Mesenchymal stem cell (in vitro differentiated cells and primary cell): ENCODE data around the gene ANGPT4.
A peak's percentile ranks its signal among the peaks of the same experiment; 100 is the strongest.

Experiments used
- DNase-seq: peaks from one replicate; pipeline ENCODE4 v3.0.0-alpha.2; 2013
- H2AFZ ChIP-seq: one replicate; pipeline ENCODE4 v1.6.1; 2013; ENCODE audit warnings: low read depth, mild to moderate bottlenecking, control low read depth, inconsistent platforms, low read length, moderate library complexity
- H2AK5ac ChIP-seq: 2 replicates; pipeline ENCODE4 v1.6.1; 2013; ENCODE audit warnings: low read length, moderate library complexity, mild to moderate bottlenecking, inconsistent platforms; ENCODE audit not compliant: severe bottlenecking
- H2BK120ac ChIP-seq: one replicate; pipeline ENCODE4 v1.6.1; 2013; ENCODE audit warnings: low read depth, mild to moderate bottlenecking, inconsistent platforms, low read length, moderate library complexity
- H2BK12ac ChIP-seq, 2 experiments: one replicate each; pipeline ENCODE4 v1.6.1; 2013; ENCODE audit warnings: inconsistent platforms in 2 of 2, low read length in 2 of 2, mild to moderate bottlenecking in 2 of 2, moderate library complexity in 2 of 2, control low read depth in 1 of 2
- H2BK15ac ChIP-seq: one replicate; pipeline ENCODE4 v1.6.1; 2013; ENCODE audit warnings: mild to moderate bottlenecking, low read depth, inconsistent platforms; ENCODE audit not compliant: poor library complexity, severe bottlenecking
- H2BK5ac ChIP-seq: 2 replicates; pipeline ENCODE4 v1.6.1; 2013; ENCODE audit warnings: low read depth, mild to moderate bottlenecking, low read length, control low read depth, inconsistent platforms; ENCODE audit not compliant: poor library complexity, severe bottlenecking
- H3K14ac ChIP-seq, 2 experiments: one replicate each; pipeline ENCODE4 v1.6.1; 2013; ENCODE audit warnings: inconsistent platforms in 2 of 2, low read length in 2 of 2, control low read depth in 1 of 2, mild to moderate bottlenecking in 1 of 2, moderate library complexity in 1 of 2
- H3K18ac ChIP-seq, 2 experiments: one replicate each; pipeline ENCODE4 v1.6.1; 2013; ENCODE audit warnings: inconsistent platforms in 2 of 2, low read length in 2 of 2, control low read depth in 1 of 2, low read depth in 1 of 2, mild to moderate bottlenecking in 1 of 2
- H3K23ac ChIP-seq, 2 experiments: one replicate each; pipeline ENCODE4 v1.6.1; 2013; ENCODE audit warnings: inconsistent platforms in 2 of 2, low read length in 2 of 2, mild to moderate bottlenecking in 2 of 2, moderate library complexity in 2 of 2, control low read depth in 1 of 2
- H3K27ac ChIP-seq: 2 replicates; pipeline ENCODE4 v1.5.1; 2013; ENCODE audit warnings: mild to moderate bottlenecking, moderate library complexity, low read length, control low read depth, inconsistent platforms; ENCODE audit not compliant: poor library complexity, severe bottlenecking
- H3K27me3 ChIP-seq, 2 experiments: 2 replicates each; pipeline versions ENCODE4 v1.6.1 to v1.7.0; 2013; ENCODE audit warnings: low read length in 2 of 2, mild to moderate bottlenecking in 2 of 2, moderate library complexity in 2 of 2, control low read depth in 1 of 2, inconsistent platforms in 1 of 2; ENCODE audit not compliant: control insufficient read depth in 1 of 2, insufficient read depth in 1 of 2
- H3K36me3 ChIP-seq, 2 experiments: 2 replicates each; pipeline versions ENCODE4 v1.6.1 to v1.7.0; 2013; ENCODE audit warnings: low read length in 2 of 2, control low read depth in 1 of 2, inconsistent platforms in 1 of 2, low read depth in 1 of 2, mild to moderate bottlenecking in 1 of 2; ENCODE audit not compliant: insufficient read depth in 2 of 2, control insufficient read depth in 1 of 2
- H3K4ac ChIP-seq, 2 experiments: one replicate each; pipeline ENCODE4 v1.6.1; 2013; ENCODE audit warnings: inconsistent platforms in 2 of 2, low read length in 2 of 2, mild to moderate bottlenecking in 2 of 2, moderate library complexity in 2 of 2, control low read depth in 1 of 2, low read depth in 1 of 2
- H3K4me1 ChIP-seq: 2 replicates; pipeline ENCODE4 v1.6.1; 2013; ENCODE audit warnings: low read depth, low read length, control low read depth; ENCODE audit not compliant: control insufficient read depth, insufficient read depth
- H3K4me2 ChIP-seq: 2 replicates; pipeline ENCODE4 v1.6.1; 2013; ENCODE audit warnings: low read length, mild to moderate bottlenecking, inconsistent platforms; ENCODE audit not compliant: poor library complexity, severe bottlenecking
- H3K4me3 ChIP-seq, 2 experiments: 2 replicates each; pipeline versions ENCODE4 v1.5.1 to v1.7.0; 2013; ENCODE audit warnings: low read length in 2 of 2, mild to moderate bottlenecking in 2 of 2, control low read depth in 1 of 2, low read depth in 1 of 2; ENCODE audit not compliant: insufficient read depth in 1 of 2
- H3K79me1 ChIP-seq: replicated peaks from 2 replicates; pipeline ENCODE4 v1.6.1; 2013; ENCODE audit warnings: mild to moderate bottlenecking, control low read depth, low read length, inconsistent platforms; ENCODE audit not compliant: poor library complexity, severe bottlenecking
- H3K9ac ChIP-seq: 2 replicates; pipeline ENCODE4 v1.7.0; 2013; ENCODE audit warnings: mild to moderate bottlenecking, low read length, moderate library complexity
- H3K9me3 ChIP-seq: 2 replicates; pipeline ENCODE4 v1.7.0; 2013; ENCODE audit warnings: mild to moderate bottlenecking, low read length; ENCODE audit not compliant: control insufficient read depth
- H4K8ac ChIP-seq: one replicate; pipeline ENCODE4 v1.6.1; 2013; ENCODE audit warnings: inconsistent platforms, mild to moderate bottlenecking, low read length, moderate library complexity
- H4K91ac ChIP-seq: one replicate; pipeline ENCODE4 v1.6.1; 2013; ENCODE audit warnings: mild to moderate bottlenecking, low read length, inconsistent platforms
- WGBS: methylation state at CpG from one replicate; pipeline ENCODE4 v1.1.7; 2013; ENCODE audit warnings: mixed read lengths; 5-methylcytosine and 5-hydroxymethylcytosine counted together

ANGPT4 gene

GRCh38 chr20:952196-952795, 36.2 kb upstream of the ANGPT4 start:
- no peak overlapping the region for H3K9ac ChIP-seq
- H4K91ac ChIP-seq = no peak overlapping the region
- no peak overlapping the region for H2AK5ac ChIP-seq
- H2BK12ac ChIP-seq = no peak overlapping the region
- H3K27ac ChIP-seq = no peak overlapping the region
- H3K4me2 ChIP-seq = no peak overlapping the region
- H3K18ac ChIP-seq = no peak overlapping the region
- H4K8ac ChIP-seq = no peak overlapping the region
- H3K23ac ChIP-seq = no peak overlapping the region
- H3K27me3 ChIP-seq = peaks cover 7 to 45% of the 10 kb centered on the region in 2 experiments
- no peak overlapping the region for H2BK15ac ChIP-seq
- WGBS = 72% methylated on average over 7 of the region's 8 CpGs
- H3K9me3 ChIP-seq = no peaks in the 10 kb centered on the region
- no peak overlapping the region for H2BK120ac ChIP-seq
- no peaks in the 10 kb centered on the region for H3K79me1 ChIP-seq
- H2BK5ac ChIP-seq = no peak overlapping the region
- H3K36me3 ChIP-seq = no peaks in the 10 kb centered on the region
- H3K14ac ChIP-seq = no peak overlapping the region
- no peak overlapping the region for H3K4me3 ChIP-seq
- no peak overlapping the region for H3K4ac ChIP-seq
- no peak for DNase-seq
- peaks cover 2% of the 10 kb centered on the region for H3K4me1 ChIP-seq
- H2AFZ ChIP-seq = no peak overlapping the region

- no peak overlapping the region for H4K8ac ChIP-seq
- H2AFZ ChIP-seq = no peak overlapping the region
- H2BK12ac ChIP-seq = no peak overlapping the region
- H3K79me1 ChIP-seq = no peaks in the 10 kb centered on the region
- no peak overlapping the region for H2BK15ac ChIP-seq
- peaks cover 2% of the 10 kb centered on the region for H3K4me1 ChIP-seq
- no peak overlapping the region for H3K4me3 ChIP-seq
- H2BK120ac ChIP-seq = no peak overlapping the region
- H4K91ac ChIP-seq = no peak overlapping the region
- DNase-seq = no peak
- no peak overlapping the region for H2AK5ac ChIP-seq
- H3K23ac ChIP-seq = no peak overlapping the region
- peaks cover 7 to 52% of the 10 kb centered on the region in 2 experiments for H3K27me3 ChIP-seq
- H3K4me2 ChIP-seq = no peak overlapping the region
- no peak overlapping the region for H3K9ac ChIP-seq
- WGBS = 90% methylated on average over 17 of the region's 21 CpGs
- no peak overlapping the region for H3K18ac ChIP-seq
- no peak overlapping the region for H2BK5ac ChIP-seq
- H3K9me3 ChIP-seq = no peaks in the 10 kb centered on the region
- H3K14ac ChIP-seq = no peak overlapping the region
- no peaks in the 10 kb centered on the region for H3K36me3 ChIP-seq
- no peak overlapping the region for H3K27ac ChIP-seq
- H3K4ac ChIP-seq = no peak overlapping the region
Measured at GRCh38 chr20:951384-952169, 35.4 kb upstream of the ANGPT4 start.

GRCh38 chr20:949717-950116, 33.6 kb upstream of the ANGPT4 start:
- no peak overlapping the region for H3K23ac ChIP-seq
- H4K8ac ChIP-seq = no peak overlapping the region
- H2BK5ac ChIP-seq = no peak overlapping the region
- H2BK12ac ChIP-seq = no peak overlapping the region
- H3K4me3 ChIP-seq = no peak overlapping the region
- H2AK5ac ChIP-seq = no peak overlapping the region
- no peaks in the 10 kb centered on the region for H3K4me1 ChIP-seq
- DNase-seq = no peak
- no peak overlapping the region for H3K4me2 ChIP-seq
- no peak overlapping the region for H3K9ac ChIP-seq
- H2AFZ ChIP-seq = no peak overlapping the region
- no peak overlapping the region for H3K4ac ChIP-seq
- no peaks in the 10 kb centered on the region for H3K36me3 ChIP-seq
- H2BK15ac ChIP-seq = no peak overlapping the region
- WGBS = 85% methylated on average over 6 of the region's 7 CpGs
- no peak overlapping the region for H3K14ac ChIP-seq
- H3K79me1 ChIP-seq = no peaks in the 10 kb centered on the region
- H3K18ac ChIP-seq = no peak overlapping the region
- no peak overlapping the region for H3K27ac ChIP-seq
- no peak overlapping the region for H4K91ac ChIP-seq
- peaks cover 0 to 54% of the 10 kb centered on the region in 2 experiments for H3K27me3 ChIP-seq
- no peak overlapping the region for H2BK120ac ChIP-seq
- no peaks in the 10 kb centered on the region for H3K9me3 ChIP-seq

- no peak overlapping the region for H3K23ac ChIP-seq
Measured at GRCh38 chr20:946826-947225, 30.7 kb upstream of the ANGPT4 start.

More at GRCh38 chr20:946826-947225, 30.7 kb upstream of the ANGPT4 start:
- Histone ChIP-seq H3K27me3 (peaks cover 0 to 56% of the 10 kb centered on the region in 2 experiments), H3K4me3 (no peak overlapping the region), H3K36me3 (no peaks in the 10 kb centered on the region), H2BK120ac (no peak overlapping the region), H4K91ac (no peak overlapping the region), H3K14ac (no peak overlapping the region), H2BK5ac (no peak overlapping the region), H3K9ac (no peak overlapping the region), H3K79me1 (no peaks in the 10 kb centered on the region), H2BK12ac (no peak overlapping the region), H3K4ac (no peak overlapping the region), H2AFZ (no peak overlapping the region), H4K8ac (peak overlapping the region; percentile 31), H3K4me2 (no peak overlapping the region), H2AK5ac (no peak overlapping the region), H3K27ac (no peak overlapping the region), H2BK15ac (no peak overlapping the region), H3K9me3 (no peaks in the 10 kb centered on the region), H3K18ac (no peak overlapping the region), H3K4me1 (no peaks in the 10 kb centered on the region)
- DNase-seq = no peak
- 95% methylated on average over 7 of the region's 8 CpGs for WGBS
